K562 (cell line): ENCODE data around the gene CEL. TPM values are rescaled to one million over a fixed set of nuclear protein-coding genes. Genes with fewer than 3 reads are reported as not detected.

ENCODE experiments used
- ATAC-seq: fragments of 200-7000 bp; cut with Tn5 transposase; 3 replicates; pipeline ENCODE4 v1.9.1; 2020; ENCODE audit warnings: moderate library complexity
- BruUV-seq: library from RNA; stranded (reverse); fragments of 400-500 nt; replicated peaks from 2 replicates; lab custom pipeline; 2021; lab: Mats Ljungman, UMichigan
- CTCF ChIA-PET: fragments of 300-600 bp; formaldehyde crosslinking; extraction: SDS; loops from one replicate; lab custom pipeline; 2021; ENCODE audit warnings: low intra/inter-chr PET ratio; lab: Yijun Ruan, JAX
- POLR2A ChIA-PET: fragments of 300-600, 350-650 bp; sonication (Branson Sonifier 250); formaldehyde crosslinking; extraction: SDS; loops from one replicate; lab custom pipeline; 2021; ENCODE audit warnings: antibody characterized with exemption, inconsistent platforms; lab: Yijun Ruan, JAX
- DNase-seq, 4 experiments: peaks; one replicate each; pipeline versions ENCODE4 v3.0.0 to v3.0.0-alpha.2; 2011 to 2018; ENCODE audit warnings: low spot score in 3 of 4, mixed read lengths in 3 of 4; ENCODE audit errors: extremely low read depth in 1 of 4
- FAIRE-seq: peaks from 2 replicates; lab custom pipeline; 2011; peaks lifted over from hg19 to GRCh38; lab: Jason Lieb, UNC
- H2AFZ ChIP-seq: 2 replicates; pipeline ENCODE4 v1.6.0; 2011; ENCODE audit warnings: low read depth, low read length, control low read depth, inconsistent platforms
- H3K27ac ChIP-seq: fragments of 200-600 bp; 3 replicates; pipeline ENCODE4 v1.8.0; 2011; ENCODE audit warnings: low read depth, mild to moderate bottlenecking, control low read depth, inconsistent platforms, low read length, moderate library complexity, mixed read lengths; ENCODE audit errors: extremely low read depth
- H3K27me3 ChIP-seq, 2 experiments: fragments of 300-600 bp in 1 of 2; 2 replicates in 1 of 2; 3 replicates in 1 of 2; pipeline versions ENCODE4 v1.6.0 to v1.8.0; 2011; ENCODE audit warnings: inconsistent platforms in 2 of 2, low read length in 2 of 2, mild to moderate bottlenecking in 1 of 2, mixed read lengths in 1 of 2, moderate library complexity in 1 of 2; ENCODE audit not compliant: control insufficient read depth in 2 of 2, insufficient read depth in 2 of 2
- H3K36me3 ChIP-seq: fragments of 300-600 bp; 3 replicates; pipeline ENCODE4 v1.8.0; 2011; ENCODE audit warnings: mild to moderate bottlenecking, low read length, inconsistent platforms; ENCODE audit not compliant: control insufficient read depth, insufficient read depth
- H3K4me1 ChIP-seq, 2 experiments: fragments of 200-600 bp in 1 of 2; replicated peaks in 1 of 2; 2 replicates in 1 of 2; 3 replicates in 1 of 2; pipeline versions ENCODE4 v1.5.1 to v1.8.0; 2011; ENCODE audit warnings: inconsistent platforms in 2 of 2, low read length in 2 of 2, mild to moderate bottlenecking in 1 of 2, mixed read lengths in 1 of 2, moderate library complexity in 1 of 2; ENCODE audit not compliant: control insufficient read depth in 2 of 2, insufficient read depth in 2 of 2
- H3K4me2 ChIP-seq: 2 replicates; pipeline ENCODE4 v1.6.1; 2011; ENCODE audit warnings: low read length, control low read depth, inconsistent platforms, mixed read lengths; ENCODE audit not compliant: insufficient read depth
- H3K4me3 ChIP-seq: fragments of 200-600 bp; sonication (generic), shearing (Covaris generic); 2 replicates; pipeline ENCODE4 v1.5.1; 2016; ENCODE audit warnings: control low read depth, inconsistent platforms
- H3K79me2 ChIP-seq: fragments of 200-600 bp; 3 replicates; pipeline ENCODE4 v1.8.0; 2011; ENCODE audit warnings: low read length, inconsistent platforms; ENCODE audit not compliant: control insufficient read depth, insufficient read depth
- H3K9ac ChIP-seq, 2 experiments: 2 replicates each; pipeline versions ENCODE4 v1.6.0 to v1.6.1; 2011; ENCODE audit warnings: low read depth in 2 of 2, low read length in 2 of 2, control low read depth in 1 of 2, inconsistent platforms in 1 of 2, mild to moderate bottlenecking in 1 of 2, mixed read lengths in 1 of 2; ENCODE audit not compliant: insufficient read depth in 1 of 2
- H3K9me1 ChIP-seq: one replicate; pipeline ENCODE4 v1.6.0; 2011; ENCODE audit warnings: inconsistent platforms, mild to moderate bottlenecking, low read length, moderate library complexity; ENCODE audit not compliant: control insufficient read depth, insufficient read depth
- H3K9me3 ChIP-seq: replicated peaks from 2 replicates; pipeline ENCODE4 v1.5.1; 2011; ENCODE audit warnings: low read depth, low read length, inconsistent platforms; ENCODE audit not compliant: control insufficient read depth, insufficient read depth
- H4K20me1 ChIP-seq: replicated peaks from 2 replicates; pipeline ENCODE4 v1.6.1; 2011; ENCODE audit warnings: low read length, inconsistent platforms, mixed read lengths; ENCODE audit not compliant: control insufficient read depth, insufficient read depth
- ARID4B ChIP-seq: sonication (generic); formaldehyde crosslinking; IDR thresholded peaks from 2 replicates; pipeline ENCODE4 v1.8.0; 2022; ENCODE audit warnings: mild to moderate bottlenecking, missing genetic modification reagents
- ELF4 ChIP-seq: fragments of 450-650 bp; formaldehyde crosslinking; IDR thresholded peaks from 2 replicates; pipeline ENCODE4 v1.4.0; 2022; ENCODE audit warnings: missing genetic modification characterization
- SLC30A9 ChIP-seq: fragments of 250-450 bp; sonication (Bioruptor Pico); IDR thresholded peaks from 2 replicates; pipeline ENCODE4 v1.8.0; 2022; ENCODE audit warnings: mild to moderate bottlenecking, moderate library complexity
- TEAD2 ChIP-seq: fragments of 450-650 bp; IDR thresholded peaks from 2 replicates; pipeline ENCODE4 v1.6.1; 2016; ENCODE audit warnings: missing genetic modification characterization, control low read depth, missing compliant biosample characterization
- ZNF282 ChIP-seq: sonication (generic); formaldehyde crosslinking; IDR thresholded peaks from 2 replicates; pipeline ENCODE4 v1.8.1; 2023; ENCODE audit warnings: missing genetic modification reagents
- ZNF696 ChIP-seq: fragments of 250-450 bp; sonication (Bioruptor Pico); conservative IDR thresholded peaks from 2 replicates; pipeline ENCODE4 v1.4.0; 2020; ENCODE audit warnings: mild to moderate bottlenecking, moderate library complexity
- WGBS: fragments of 100-300 bp; shearing (Covaris generic); methylation state at CpG from one replicate; pipeline ENCODE4 v1.1.6; 2016; ENCODE audit warnings: low coverage, mixed read lengths; ENCODE audit not compliant: insufficient coverage; ENCODE audit errors: missing lambda C conversion rate; 5-methylcytosine and 5-hydroxymethylcytosine counted together
- in situ Hi-C: fragments of 300-500 bp; cut with MboI; formaldehyde crosslinking; loops from 4 replicates; pipeline ENCODE4 v1.15.0; 2018; ENCODE audit warnings: inconsistent platforms, mixed read lengths
- intact Hi-C: fragments of 100-400 bp; cut with micrococcal nuclease; formaldehyde crosslinking; loops from 2 replicates; pipeline ENCODE4 v1.14.2; 2022
- polyA plus RNA-seq, 8 experiments: library from polyadenylated mRNA; depleted of rRNA in 4 of 8; stranded (reverse) in 5 of 8; unstranded in 3 of 8; fragments of >200 nt; fragmentation: Nextera tagmentation in 2 of 8; fragmentation: Illumina TruSeq in 1 of 8; extraction: Ambion mirVana in 2 of 8; extraction: Trizol in 1 of 8; gene quantifications; 2 replicates each; pipeline versions ENCODE4 v1.2.1 to v1.2.3, GENCODE V29; 2011 to 2014; ENCODE audit warnings: inconsistent platforms in 1 of 8, missing spikeins in 1 of 8
- total RNA-seq, 7 experiments: library from RNA; depleted of rRNA in 6 of 7; stranded (reverse); fragments of >200 nt in 6 of 7; fragmentation: Illumina TruSeq in 2 of 7; extraction: Trizol in 2 of 7; gene quantifications; 2 replicates each; pipeline versions ENCODE4 v1.2.1 to v1.2.3, GENCODE V29; 2011 to 2021; ENCODE audit warnings: low replicate concordance in 1 of 7

The CEL gene
- total and polyA plus RNA-seq, 9 of the 15 experiments (the other 6 are each of a cell fraction or from before 2014, with no cell fraction given), result 0.09 to 3.0 (median 0.51) TPM; not detected in 2

DNA sequence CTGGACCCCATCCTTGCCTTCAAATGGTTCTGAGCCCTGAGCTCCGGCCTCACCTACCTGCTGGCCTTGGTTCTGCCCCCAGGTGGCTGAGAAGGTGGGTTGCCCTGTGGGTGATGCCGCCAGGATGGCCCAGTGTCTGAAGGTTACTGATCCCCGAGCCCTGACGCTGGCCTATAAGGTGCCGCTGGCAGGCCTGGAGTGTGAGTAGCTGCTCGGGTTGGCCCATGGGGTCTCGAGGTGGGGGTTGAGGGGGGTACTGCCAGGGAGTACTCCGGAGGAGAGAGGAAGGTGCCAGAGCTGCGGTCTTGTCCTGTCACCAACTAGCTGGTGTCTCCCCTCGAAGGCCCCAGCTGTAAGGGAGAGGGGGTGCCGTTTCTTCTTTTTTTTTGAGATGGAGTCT lies 5.2 kb downstream of the CEL start:
- Histone ChIP-seq H3K9ac (no peak overlapping the region), H3K4me1 (peaks cover 0 to 22% of the 10 kb centered on the region in 2 experiments; a peak in 2 of 5 replicates), H3K27me3 (no peaks in the 10 kb centered on the region), H3K9me3 (no peaks in the 10 kb centered on the region), H2AFZ (no peak overlapping the region), H3K36me3 (no peaks in the 10 kb centered on the region), H3K4me2 (no peak overlapping the region), H3K27ac (no peak overlapping the region), H3K9me1 (no peaks in the 10 kb centered on the region), H3K79me2 (no peaks in the 10 kb centered on the region), H4K20me1 (no peaks in the 10 kb centered on the region), H3K4me3 (no peak overlapping the region)
- no TSS peak for BruUV-seq
- TF ChIP-seq TEAD2 (tag) (no peak), ARID4B (CRISPR knock-in tag) (no peak), SLC30A9 (no peak), ELF4 (no peak), ZNF282 (no peak), ZNF696 (CRISPR knock-in tag) (no peak)
- CTCF ChIA-PET, result no interaction called here
- in situ Hi-C loops (no loop called here), intact Hi-C loops (no loop called here)
- no peak for FAIRE-seq
- POLR2A ChIA-PET, result interaction anchor here (0.6 to 1.3 kb wide), 4 partner anchors 9 to 264 kb away, joined by 3 to 5 read pairs (median 4); partner anchors contain the start of gene GTF3C5
- no peak for DNase-seq
- no peak for ATAC-seq
- WGBS, result 83% methylated on average over 8 of the region's 11 CpGs
